Central memory CD8-positive, alpha-beta T cell (primary cell): ENCODE measurements around the gene CCT7.

Source experiments
- ATAC-seq: fragments of 150-1000 bp; cut with Tn5 transposase; replicated peaks from 2 replicates; pipeline ENCODE4 v1.10.0; 2022; ENCODE audit warnings: mild to moderate bottlenecking, moderate FRiP score, moderate number of reproducible peaks; ENCODE audit not compliant: poor library complexity, severe bottlenecking; ENCODE audit errors: extremely low read depth
- DNase-seq, 2 donors: peaks; one replicate each; pipeline ENCODE4 v3.0.0; 2021; ENCODE audit warnings: low spot score in 2 of 2
- H3K27ac Mint-ChIP-seq: one replicate; pipeline ENCODE4 v1.8.0; 2022; ENCODE audit warnings: low read depth, mild to moderate bottlenecking, moderate library complexity, mixed read lengths
- H3K27me3 Mint-ChIP-seq: one replicate; pipeline ENCODE4 v1.8.0; 2022; ENCODE audit warnings: mixed read lengths
- H3K36me3 Mint-ChIP-seq: one replicate; pipeline ENCODE4 v1.8.0; 2022; ENCODE audit warnings: mild to moderate bottlenecking, moderate library complexity, mixed read lengths; ENCODE audit not compliant: insufficient read depth
- H3K4me1 Mint-ChIP-seq: one replicate; pipeline ENCODE4 v1.8.0; 2022; ENCODE audit warnings: mixed read lengths
- H3K4me3 Mint-ChIP-seq: one replicate; pipeline ENCODE4 v1.8.0; 2022; ENCODE audit warnings: mild to moderate bottlenecking, moderate library complexity, mixed read lengths
- H3K9me3 Mint-ChIP-seq: one replicate; pipeline ENCODE4 v1.8.0; 2022; ENCODE audit warnings: mixed read lengths

Gene CCT7

DNA sequence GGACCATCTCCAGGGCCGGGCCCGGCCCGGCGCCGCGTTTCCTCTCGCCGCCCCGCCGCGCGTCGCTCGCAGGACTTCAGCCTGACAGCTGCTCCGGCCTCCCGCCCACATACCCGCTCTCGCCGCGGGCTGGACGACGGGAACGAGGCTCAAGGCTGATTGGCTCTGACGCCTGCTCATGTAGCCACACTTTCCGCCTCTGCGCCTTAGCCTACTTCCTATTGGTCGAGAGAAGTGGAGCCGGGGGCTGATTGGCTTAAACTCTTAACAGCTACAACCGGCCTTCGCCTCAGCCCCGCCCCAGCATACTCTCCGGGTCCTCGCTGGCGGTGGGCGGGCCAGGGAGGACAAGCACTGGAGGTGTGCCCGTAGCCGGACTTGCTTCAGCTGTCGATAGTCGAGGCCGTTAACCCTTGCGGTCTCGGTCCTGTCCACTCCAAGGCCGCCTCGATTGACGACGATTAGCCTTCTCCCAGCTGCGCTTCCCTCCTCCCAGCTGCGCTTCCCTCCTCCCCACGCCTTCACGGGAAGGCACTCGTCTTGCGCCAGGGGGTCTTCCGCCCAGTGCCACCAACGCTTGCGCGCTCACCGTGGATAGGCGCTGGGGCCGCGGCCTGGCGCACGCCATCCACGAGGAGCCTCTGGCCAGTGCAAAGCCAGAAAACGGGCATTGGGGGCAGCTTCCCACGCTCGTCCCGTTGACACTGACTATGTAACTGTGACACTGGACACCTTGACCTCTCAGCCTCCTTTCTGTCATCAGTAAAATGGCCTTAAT, 765 bp upstream of the CCT7 start, which contains the start of gene PRADC1:
Gene PRADC1, minus strand, starts transcription at position 86 of the 778 bp plus-strand sequence. Its CDS starts 79 bp downstream, at position 7.
- peak; percentile 83 for ATAC-seq
- Mint-ChIP-seq H3K9me3 (no peaks in the 10 kb centered on the region), H3K36me3 (peaks cover 20% of the 10 kb centered on the region), H3K27me3 (no peaks in the 10 kb centered on the region), H3K4me1 (peaks cover 34% of the 10 kb centered on the region), H3K4me3 (peak within 1 kb of the TSS; percentile 97), H3K27ac (peak within 1 kb of the TSS; percentile 96)
- DNase-seq: peak; percentile 87 to 91

DNA sequence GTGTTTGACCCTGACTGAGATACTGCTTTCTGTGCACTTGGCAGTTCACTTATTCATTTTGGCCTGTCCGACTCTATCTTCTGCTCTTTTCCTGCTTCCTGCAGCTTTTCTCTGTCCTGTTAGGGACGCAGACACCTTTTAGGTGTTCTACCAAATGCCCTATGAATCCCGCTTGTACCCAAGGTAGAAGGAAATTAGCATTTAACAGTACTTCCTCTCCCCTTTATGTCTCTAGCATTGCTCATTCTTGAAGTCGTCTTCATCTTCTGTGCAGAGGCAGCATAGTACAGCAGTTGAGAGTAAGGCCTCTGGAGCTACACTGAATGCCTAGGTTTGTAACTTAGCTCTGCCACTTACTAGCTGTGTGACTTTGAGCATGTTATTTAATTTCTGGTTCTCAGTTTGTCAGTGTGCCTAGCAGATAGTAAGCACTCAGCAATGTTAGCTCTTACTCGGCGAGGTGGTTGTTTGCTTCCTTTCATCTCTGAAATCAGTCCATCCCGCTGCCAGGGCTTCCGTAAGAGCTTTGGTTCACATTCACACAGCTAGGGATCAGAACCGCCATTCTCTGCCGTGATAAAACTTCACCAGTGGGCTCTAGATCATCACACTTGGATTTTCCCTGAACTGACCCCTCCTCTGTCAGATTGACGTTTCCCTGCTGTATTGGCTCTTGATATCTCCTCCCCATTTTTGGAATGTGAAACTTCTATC, 1.4 kb downstream of the CCT7 start:
- peaks cover 22% of the 10 kb centered on the region for H3K36me3 Mint-ChIP-seq
- H3K4me1 Mint-ChIP-seq: peaks cover 34% of the 10 kb centered on the region
- no peaks in the 10 kb centered on the region for H3K9me3 Mint-ChIP-seq
- DNase-seq: no peak
- H3K4me3 Mint-ChIP-seq: peak overlapping the region; percentile 97
- peak overlapping the region; percentile 96 for H3K27ac Mint-ChIP-seq
- H3K27me3 Mint-ChIP-seq: no peaks in the 10 kb centered on the region
- no peak for ATAC-seq

DNA sequence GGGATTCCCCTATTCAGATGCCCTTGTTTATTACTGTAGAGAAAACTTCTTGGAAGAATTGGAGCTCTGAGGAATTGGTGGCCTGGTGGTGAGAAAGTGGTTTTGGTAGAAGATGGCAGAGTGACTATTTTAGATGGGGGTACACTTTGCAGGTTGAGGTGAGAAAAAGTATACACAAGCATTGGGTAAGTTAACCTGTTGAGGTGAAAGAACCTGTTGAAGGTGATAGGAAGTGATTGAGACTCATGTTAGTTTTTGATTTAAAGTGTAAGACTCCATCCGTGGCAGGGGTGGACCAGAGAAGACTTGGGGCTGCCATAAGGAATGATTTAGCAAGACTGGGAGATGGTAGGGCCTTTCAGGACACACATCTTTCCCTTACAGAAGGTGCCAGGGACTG, 3.1 kb downstream of the CCT7 start:
- no peaks in the 10 kb centered on the region for H3K27me3 Mint-ChIP-seq
- peak overlapping the region; percentile 2 for H3K27ac Mint-ChIP-seq
- no peak overlapping the region for H3K4me3 Mint-ChIP-seq
- ATAC-seq (no peak), DNase-seq (no peak)
- peaks cover 34% of the 10 kb centered on the region for H3K4me1 Mint-ChIP-seq
- H3K36me3 Mint-ChIP-seq: peaks cover 27% of the 10 kb centered on the region
- no peaks in the 10 kb centered on the region for H3K9me3 Mint-ChIP-seq

DNA sequence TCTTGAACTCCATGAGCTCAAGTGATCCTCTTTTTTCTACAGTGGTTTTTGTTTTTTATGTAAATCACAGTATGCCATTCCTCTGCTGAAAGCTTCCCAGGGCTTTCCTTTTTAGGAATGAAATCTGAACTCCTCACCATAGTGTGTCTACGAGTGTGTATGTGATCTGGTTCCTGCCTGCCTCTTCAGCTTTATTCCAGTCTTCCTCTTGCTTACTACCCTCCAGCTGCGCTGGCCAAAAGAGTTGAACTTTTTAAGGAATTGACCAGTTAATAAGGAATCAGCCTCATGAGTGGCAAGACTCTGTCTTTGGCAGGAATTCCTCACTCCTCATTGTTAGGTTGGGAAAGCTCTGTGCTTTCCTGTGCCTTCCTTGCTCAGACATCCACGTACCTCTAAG, 4.0 kb downstream of the CCT7 start:
- ATAC-seq: no peak
- Mint-ChIP-seq H3K9me3 (no peaks in the 10 kb centered on the region), H3K36me3 (peaks cover 34% of the 10 kb centered on the region), H3K4me3 (no peak overlapping the region), H3K27ac (peak overlapping the region; percentile 53), H3K4me1 (peaks cover 34% of the 10 kb centered on the region), H3K27me3 (no peaks in the 10 kb centered on the region)
- no peak for DNase-seq

DNA sequence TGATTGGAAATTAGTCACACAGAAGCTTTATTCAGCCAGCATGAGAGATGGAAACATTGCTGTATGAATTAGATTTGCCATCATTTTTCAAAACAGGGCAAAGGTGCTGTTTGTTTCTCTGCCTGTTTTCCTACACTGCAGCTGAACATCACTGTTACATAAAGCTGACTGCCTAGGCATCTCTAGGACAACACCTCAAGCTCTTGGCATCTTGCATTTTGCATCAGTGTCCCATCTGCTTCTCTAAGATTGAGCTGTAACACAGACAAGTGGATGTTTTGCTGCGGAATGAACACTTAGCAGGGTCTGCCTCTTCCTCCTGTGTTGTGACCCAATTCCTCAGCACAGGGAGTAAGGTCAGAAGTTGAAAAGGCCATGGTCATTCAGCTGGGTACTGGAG, 4.9 kb downstream of the CCT7 start:
- Mint-ChIP-seq H3K27ac (no peak overlapping the region), H3K4me3 (no peak overlapping the region), H3K27me3 (no peaks in the 10 kb centered on the region), H3K9me3 (no peaks in the 10 kb centered on the region), H3K36me3 (peaks cover 34% of the 10 kb centered on the region), H3K4me1 (peaks cover 32% of the 10 kb centered on the region)
- ATAC-seq: no peak
- no peak for DNase-seq

DNA sequence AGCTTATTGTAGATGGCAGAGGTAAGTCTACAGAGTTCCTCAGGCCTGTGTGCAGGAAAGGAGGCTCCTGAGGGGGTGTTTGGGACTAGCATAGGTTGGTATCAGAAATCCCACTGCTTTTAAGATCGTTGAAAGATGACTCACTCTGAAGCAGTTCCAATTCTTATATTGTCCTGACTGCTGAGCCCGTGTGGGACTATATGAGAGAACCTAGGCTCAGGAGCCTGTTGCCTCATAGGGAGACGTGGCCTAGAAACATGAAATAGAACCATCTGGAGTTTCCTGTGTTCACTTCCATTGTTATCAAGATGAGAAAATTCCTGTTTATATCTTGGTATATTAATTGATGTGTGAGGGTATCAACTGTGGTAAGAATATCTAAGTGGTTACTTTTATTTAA, 5.7 kb downstream of the CCT7 start:
- Mint-ChIP-seq H3K4me3 (no peak overlapping the region), H3K27me3 (no peaks in the 10 kb centered on the region), H3K4me1 (peaks cover 30% of the 10 kb centered on the region), H3K27ac (no peak overlapping the region), H3K36me3 (peaks cover 31% of the 10 kb centered on the region), H3K9me3 (no peaks in the 10 kb centered on the region)
- no peak for DNase-seq
- ATAC-seq: no peak

DNA sequence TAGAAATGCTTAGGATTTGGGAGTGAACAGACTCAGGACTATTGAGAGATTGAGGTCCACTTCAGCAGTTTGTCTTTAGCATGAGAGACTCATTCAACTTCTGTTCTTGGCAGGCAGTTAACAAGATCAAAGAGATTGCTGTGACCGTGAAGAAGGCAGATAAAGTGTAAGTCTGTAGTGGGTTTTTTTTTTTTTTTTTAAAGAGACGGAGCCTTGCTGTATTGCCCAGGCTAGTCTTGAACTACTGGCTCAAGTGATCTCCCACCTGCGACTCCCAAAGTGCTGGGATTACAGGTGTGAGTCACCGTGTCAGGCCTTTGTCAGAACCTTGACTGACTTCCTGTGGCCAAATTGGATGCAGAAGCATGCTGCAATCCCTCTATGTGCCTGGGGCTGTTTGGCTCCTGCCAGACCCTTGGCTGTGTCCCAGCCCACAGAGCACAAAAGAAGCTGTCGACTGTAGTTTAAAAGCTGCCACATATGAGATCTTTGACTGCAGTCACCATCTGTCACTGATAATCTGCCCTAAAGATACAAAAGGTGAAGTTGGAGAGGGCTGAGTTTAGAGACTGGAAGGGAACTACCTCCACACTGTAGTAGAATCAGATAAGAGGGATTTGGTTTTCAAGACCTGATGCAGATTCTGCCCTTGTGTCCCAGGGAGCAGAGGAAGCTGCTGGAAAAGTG, 9.9 kb downstream of the CCT7 start:
- Mint-ChIP-seq H3K27ac (no peak overlapping the region), H3K4me1 (peaks cover 22% of the 10 kb centered on the region), H3K4me3 (no peak overlapping the region), H3K27me3 (no peaks in the 10 kb centered on the region), H3K36me3 (peaks cover 65% of the 10 kb centered on the region), H3K9me3 (no peaks in the 10 kb centered on the region)
- DNase-seq (no peak), ATAC-seq (no peak)

DNA sequence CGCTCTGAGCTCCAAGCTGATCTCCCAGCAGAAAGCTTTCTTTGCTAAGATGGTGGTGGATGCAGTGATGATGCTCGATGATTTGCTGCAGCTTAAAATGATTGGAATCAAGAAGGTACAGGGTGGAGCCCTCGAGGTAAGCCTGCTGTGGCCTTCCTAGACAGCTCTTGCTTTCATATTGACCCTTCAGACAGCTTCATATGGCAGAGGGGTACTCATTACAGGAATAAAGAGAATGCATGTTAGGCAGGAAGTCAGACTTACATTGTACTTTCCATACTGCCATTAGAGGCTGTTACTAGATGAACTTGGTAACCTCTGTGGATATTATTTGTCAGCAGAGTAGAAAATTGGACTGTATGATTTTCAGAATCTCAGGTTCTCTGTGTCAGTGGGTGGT, 10.5 kb downstream of the CCT7 start:
- Mint-ChIP-seq H3K9me3 (no peaks in the 10 kb centered on the region), H3K27ac (no peak overlapping the region), H3K27me3 (no peaks in the 10 kb centered on the region), H3K36me3 (peaks cover 69% of the 10 kb centered on the region), H3K4me3 (no peak overlapping the region), H3K4me1 (peaks cover 22% of the 10 kb centered on the region)
- DNase-seq (no peak), ATAC-seq (no peak)

DNA sequence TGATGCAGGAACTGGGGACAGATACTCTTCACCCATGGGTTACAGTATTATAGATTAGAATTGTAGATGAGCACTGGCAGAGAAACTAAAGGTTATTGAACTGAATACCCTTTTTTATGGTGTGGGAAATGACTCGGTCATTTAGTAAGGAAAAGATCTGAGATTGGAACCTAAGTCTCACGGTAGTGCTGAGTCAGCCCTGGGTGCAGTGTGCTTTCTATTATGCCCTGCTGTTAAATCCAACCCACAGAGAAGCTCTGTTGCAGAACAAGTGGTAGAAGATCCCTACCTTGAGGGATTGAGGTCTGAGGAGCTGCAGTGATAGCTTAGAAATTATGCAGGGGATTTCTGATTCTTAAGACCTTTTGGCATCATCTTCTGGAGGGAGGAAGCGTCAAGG, 12.7 kb downstream of the CCT7 start:
- no peak for ATAC-seq
- peaks cover 79% of the 10 kb centered on the region for H3K36me3 Mint-ChIP-seq

DNA sequence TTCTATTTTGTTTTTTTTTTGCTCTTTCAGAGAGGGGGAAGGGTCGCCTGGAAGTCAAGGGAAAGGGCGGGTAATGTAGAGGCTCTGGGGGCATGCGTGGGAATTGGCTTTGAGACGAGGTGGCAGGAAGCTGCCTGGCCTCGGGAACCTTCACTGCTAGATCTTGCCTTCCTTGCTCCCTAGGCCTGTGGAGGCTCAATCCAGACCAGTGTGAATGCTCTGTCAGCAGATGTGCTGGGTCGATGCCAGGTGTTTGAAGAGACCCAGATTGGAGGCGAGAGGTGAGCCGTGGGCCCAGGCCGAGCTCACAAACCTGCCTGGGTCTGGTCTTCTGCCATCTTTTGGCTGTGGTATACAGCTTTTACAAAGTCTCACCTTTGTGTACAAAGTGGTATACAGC, 15.5 kb downstream of the CCT7 start:
- ATAC-seq (no peak), DNase-seq (no peak)
- no peaks in the 10 kb centered on the region for H3K9me3 Mint-ChIP-seq
- H3K36me3 Mint-ChIP-seq: peaks cover 66% of the 10 kb centered on the region
- peaks cover 16% of the 10 kb centered on the region for H3K4me1 Mint-ChIP-seq
- no peak overlapping the region for H3K4me3 Mint-ChIP-seq
- no peaks in the 10 kb centered on the region for H3K27me3 Mint-ChIP-seq
- H3K27ac Mint-ChIP-seq: peak overlapping the region; percentile 42

More for the DNA sequence above, 12.7 kb downstream of the CCT7 start:
- H3K27ac Mint-ChIP-seq: no peak overlapping the region
- no peaks in the 10 kb centered on the region for H3K27me3 Mint-ChIP-seq
- no peak for DNase-seq
- H3K4me1 Mint-ChIP-seq: peaks cover 22% of the 10 kb centered on the region
- H3K4me3 Mint-ChIP-seq: no peak overlapping the region
- no peaks in the 10 kb centered on the region for H3K9me3 Mint-ChIP-seq

DNA sequence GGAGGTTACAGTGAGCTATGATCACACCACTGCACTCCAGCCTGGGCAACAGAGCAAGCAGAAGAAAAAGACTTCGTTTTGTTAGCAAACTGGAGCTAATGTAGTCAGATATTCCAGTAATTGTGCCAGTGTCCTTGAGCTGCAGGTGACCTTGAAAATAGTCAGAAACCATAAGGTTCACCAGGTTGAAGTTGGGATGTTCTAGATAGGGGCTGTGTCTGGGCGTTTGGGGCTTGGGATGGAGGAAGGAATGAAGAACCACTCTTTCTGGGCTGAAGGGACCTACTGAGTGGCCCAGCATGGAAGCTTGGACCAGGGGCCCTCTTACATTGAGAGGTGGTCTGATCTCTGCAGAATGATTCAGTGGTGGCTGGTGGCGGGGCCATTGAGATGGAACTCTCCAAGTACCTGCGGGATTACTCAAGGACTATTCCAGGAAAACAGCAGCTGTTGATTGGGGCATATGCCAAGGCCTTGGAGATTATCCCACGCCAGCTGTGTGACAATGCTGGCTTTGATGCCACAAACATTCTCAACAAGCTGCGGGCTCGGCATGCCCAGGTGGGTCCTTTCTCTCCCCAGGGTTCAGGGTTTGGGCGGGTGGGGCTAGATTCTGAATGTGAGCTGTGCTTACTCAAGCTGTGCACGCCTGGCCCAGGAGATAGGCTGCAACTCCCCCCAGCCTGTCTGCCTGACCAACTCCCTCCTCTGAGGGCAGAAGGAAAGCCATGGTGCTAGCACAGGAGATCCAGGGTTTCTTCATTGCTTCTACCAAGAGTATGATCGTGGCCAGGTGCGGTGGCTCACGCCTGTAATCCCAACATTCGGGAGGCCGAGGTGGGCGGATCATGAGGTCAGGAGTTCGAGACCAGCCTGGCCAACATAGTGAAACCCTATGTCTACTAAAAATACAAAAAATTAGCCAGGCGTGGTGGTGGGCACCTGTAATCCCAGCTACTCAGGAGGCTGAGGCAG, 17.1 kb downstream of the CCT7 start:
- H3K27me3 Mint-ChIP-seq: no peaks in the 10 kb centered on the region
- no peak overlapping the region for H3K4me3 Mint-ChIP-seq
- DNase-seq: no peak
- H3K27ac Mint-ChIP-seq: no peak overlapping the region
- peaks cover 53% of the 10 kb centered on the region for H3K36me3 Mint-ChIP-seq
- no peak for ATAC-seq
- H3K9me3 Mint-ChIP-seq: no peaks in the 10 kb centered on the region
- H3K4me1 Mint-ChIP-seq: peaks cover 9% of the 10 kb centered on the region
